HepG2 (cell line): Measurements from ENCODE around the gene FHL3. TPM values are rescaled to one million over a fixed set of nuclear protein-coding genes. Genes with fewer than 3 reads are reported as not detected.

Experiments used
- ATF2 ChIP-seq: sonication (generic); formaldehyde crosslinking; IDR thresholded peaks from 2 replicates; pipeline ENCODE4 v1.4.0; 2020; ENCODE audit warnings: missing genetic modification reagents
- CCDC6 ChIP-seq: sonication (generic); formaldehyde crosslinking; IDR thresholded peaks from 2 replicates; pipeline ENCODE4 v1.8.1; 2022; ENCODE audit warnings: mild to moderate bottlenecking, missing genetic modification reagents, moderate library complexity
- HMG20B ChIP-seq: conservative IDR thresholded peaks from 2 replicates; pipeline ENCODE4 v1.6.1; 2016; ENCODE audit warnings: missing genetic modification reagents, missing compliant biosample characterization
- HNF1A ChIP-seq, 2 experiments: sonication (generic) in 1 of 2; formaldehyde crosslinking in 1 of 2; IDR thresholded peaks; 2 replicates each; pipeline versions ENCODE4 v1.4.0 to v1.6.1; 2016 to 2020; ENCODE audit warnings: borderline replicate concordance in 1 of 2, low read depth in 1 of 2, mild to moderate bottlenecking in 1 of 2, missing genetic modification reagents in 1 of 2
- KDM5A ChIP-seq: fragments of 200-600 bp; sonication (generic); IDR thresholded peaks from 2 replicates; pipeline ENCODE4 v1.7.0; 2018; ENCODE audit warnings: antibody characterized with exemption, mild to moderate bottlenecking, low read length, borderline replicate concordance
- TIGD3 ChIP-seq: sonication (generic); formaldehyde crosslinking; IDR thresholded peaks from 2 replicates; pipeline ENCODE4 v1.5.1; 2020; ENCODE audit warnings: mild to moderate bottlenecking, missing genetic modification reagents, borderline replicate concordance
- ZNF142 ChIP-seq: sonication (generic); formaldehyde crosslinking; IDR thresholded peaks from 2 replicates; pipeline ENCODE4 v1.4.0; 2020; ENCODE audit warnings: missing genetic modification reagents
- ZNF317 ChIP-seq: sonication (generic); formaldehyde crosslinking; IDR thresholded peaks from 2 replicates; pipeline ENCODE4 v1.5.0; 2020; ENCODE audit warnings: mild to moderate bottlenecking, missing genetic modification reagents
- ZNF670 ChIP-seq: sonication (generic); formaldehyde crosslinking; IDR thresholded peaks from 2 replicates; pipeline ENCODE4 v1.8.0; 2022; ENCODE audit warnings: mild to moderate bottlenecking, missing genetic modification reagents, borderline replicate concordance
- ZNF777 ChIP-seq: sonication (generic); formaldehyde crosslinking; IDR thresholded peaks from 2 replicates; pipeline ENCODE4 v1.4.0; 2020; ENCODE audit warnings: missing genetic modification reagents
- ZSCAN22 ChIP-seq: sonication (generic); formaldehyde crosslinking; IDR thresholded peaks from 2 replicates; pipeline ENCODE4 v1.4.0; 2020; ENCODE audit warnings: mild to moderate bottlenecking, missing genetic modification reagents
- ZSCAN5A ChIP-seq: sonication (generic); formaldehyde crosslinking; IDR thresholded peaks from 2 replicates; pipeline ENCODE4 v1.8.0; 2022; ENCODE audit warnings: mild to moderate bottlenecking, missing genetic modification reagents, borderline replicate concordance
- polyA plus RNA-seq, 8 experiments: library from polyadenylated mRNA; depleted of rRNA in 3 of 8; stranded (reverse) in 7 of 8; unstranded in 1 of 8; fragments of >200 nt; fragmentation: Illumina TruSeq in 4 of 8; extraction: Trizol in 4 of 8; gene quantifications; 2 replicates each; pipeline versions ENCODE4 v1.2.1 to v1.2.3, GENCODE V29; 2011 to 2016; ENCODE audit warnings: low read depth in 4 of 8, missing spikeins in 1 of 8, mixed read lengths in 1 of 8; ENCODE audit not compliant: insufficient read depth in 1 of 8
- total RNA-seq, 5 experiments: library from RNA; depleted of rRNA; stranded (reverse); fragments of >200 nt; fragmentation: Illumina TruSeq; extraction: Trizol; gene quantifications; 2 replicates each; pipeline ENCODE4 v1.2.3, GENCODE V29; 2016; ENCODE audit warnings: low read depth in 1 of 5

Gene FHL3
- total and polyA plus RNA-seq, 2 of the 13 experiments (the other 11 are each of a cell fraction or from before 2014, with no cell fraction given): 2.8 to 6.6 TPM

- TF ChIP-seq HNF1A (IDR thresholded peaks at IDR 0.05; ENCODE audit: low read depth) (no peak), HNF1A (CRISPR knock-in tag; IDR thresholded peaks at IDR 0.05; ENCODE audit: borderline replicate concordance) (no peak; the same call in 1 of the 2 replicates), ZSCAN22 (CRISPR knock-in tag) (0 out of 2 replicates have a peak, but pooled peaks have one; percentile 22), ZNF142 (CRISPR knock-in tag) (peak; percentile 83; the same call in 1 of the 2 replicates), KDM5A (peak; percentile 88), ZSCAN5A (CRISPR knock-in tag) (0 out of 2 replicates have a peak, but pooled peaks have one; percentile 59), TIGD3 (CRISPR knock-in tag) (peak; percentile 96), CCDC6 (CRISPR knock-in tag) (peak; percentile 93), ZNF777 (CRISPR knock-in tag) (peak; percentile 49; the same call in 1 of the 2 replicates), ATF2 (peak; percentile 83), HMG20B (CRISPR knock-in tag) (peak; percentile 82), ZNF317 (CRISPR knock-in tag) (peak; percentile 82), ZNF670 (peak; percentile 89; the same call in 1 of the 2 replicates)
These were observed 7.3 kb upstream of the FHL3 start, which contains the start of gene UTP11 (continued) for GRCh38 chr1:38012363-38013226.
